GM19035 (cell line): ENCODE measurements around the gene KIFC3.
"Not testable (repeated sequence)": the region's sequence is repeated elsewhere in the genome, so short reads cannot be mapped to it uniquely, and the experiment has no call there.

Experiments used
- ATAC-seq: cut with Tn5 transposase; IDR thresholded peaks from one replicate; pipeline ENCODE4 v1.9.1; 2021; ENCODE audit not compliant: unreplicated experiment

Gene KIFC3

GRCh38 chr16:57755726-57756423 is 46.4 kb downstream of the KIFC3 start:
- no peak for ATAC-seq

GRCh38 chr16:57755061-57755684 is 47.1 kb downstream of the KIFC3 start:
- ATAC-seq: no peak

GRCh38 chr16:57754354-57755060 is 47.8 kb downstream of the KIFC3 start:
- ATAC-seq: no peak

- no peak for ATAC-seq
Observed at GRCh38 chr16:57753448-57754353, 48.6 kb downstream of the KIFC3 start.

GRCh38 chr16:57752581-57753447 is 49.5 kb downstream of the KIFC3 start:
- no peak for ATAC-seq

GRCh38 chr16:57752203-57752580 is 50.1 kb downstream of the KIFC3 start:
- no peak for ATAC-seq

GRCh38 chr16:57751539-57752202 is 50.6 kb downstream of the KIFC3 start:
- no peak for ATAC-seq

GRCh38 chr16:57750796-57751538 is 51.3 kb downstream of the KIFC3 start:
- no peak for ATAC-seq

- ATAC-seq: no peak
Observed at GRCh38 chr16:57749856-57750452, 52.3 kb downstream of the KIFC3 start.

- no peak for ATAC-seq
Observed at GRCh38 chr16:57749101-57749692, 53.1 kb downstream of the KIFC3 start.

- no peak for ATAC-seq
Observed at GRCh38 chr16:57748596-57748995, 53.7 kb downstream of the KIFC3 start.

- ATAC-seq: no peak
Observed at GRCh38 chr16:57747996-57748395, 54.3 kb downstream of the KIFC3 start.

- ATAC-seq: no peak
Observed at GRCh38 chr16:57747496-57747895, 54.8 kb downstream of the KIFC3 start.

GRCh38 chr16:57747091-57747490 is 55.2 kb downstream of the KIFC3 start:
- no peak for ATAC-seq

- not testable (repeated sequence) for ATAC-seq
Observed at GRCh38 chr16:57746316-57746715, 56.0 kb downstream of the KIFC3 start.

- no peak for ATAC-seq
Observed at GRCh38 chr16:57745768-57746167, 56.5 kb downstream of the KIFC3 start.

GRCh38 chr16:57744642-57744903 is 57.7 kb downstream of the KIFC3 start:
- no peak for ATAC-seq

GRCh38 chr16:57743886-57744641 is 58.2 kb downstream of the KIFC3 start:
- no peak for ATAC-seq
